C4-2B (cell line): ENCODE data around the gene SARNP.

Source experiments
- ZFX ChIP-seq: fragments of 450-650 bp; IDR thresholded peaks from 2 replicates; pipeline ENCODE4 v1.6.1; 2017
- TF ChIP-seq, protein P1 (sequence below): fragments of 450-650 bp; conservative IDR thresholded peaks from 2 replicates; pipeline ENCODE4 v1.5.1; 2017; ENCODE audit warnings: mild to moderate bottlenecking

DNA sequence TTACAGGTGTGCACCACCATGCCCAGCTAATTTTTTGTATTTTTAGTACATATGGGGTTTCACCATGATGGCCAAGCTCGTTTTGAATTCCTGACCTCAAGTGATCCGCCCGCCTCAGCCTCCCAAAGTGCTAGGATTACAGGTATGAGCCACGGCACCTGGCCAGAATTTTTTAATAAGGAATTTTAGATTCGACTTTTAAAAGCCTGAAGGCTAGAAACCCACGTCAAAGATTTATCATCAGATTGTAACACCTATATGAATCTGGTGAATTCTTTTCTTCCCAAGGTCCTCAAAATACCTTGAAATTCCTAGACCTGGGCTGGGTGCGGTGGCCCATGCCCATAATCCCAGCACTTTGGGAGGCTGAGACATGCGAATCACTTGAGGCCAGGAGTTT, 43.9 kb upstream of the SARNP start:
- TF ChIP-seq, protein P1, sequence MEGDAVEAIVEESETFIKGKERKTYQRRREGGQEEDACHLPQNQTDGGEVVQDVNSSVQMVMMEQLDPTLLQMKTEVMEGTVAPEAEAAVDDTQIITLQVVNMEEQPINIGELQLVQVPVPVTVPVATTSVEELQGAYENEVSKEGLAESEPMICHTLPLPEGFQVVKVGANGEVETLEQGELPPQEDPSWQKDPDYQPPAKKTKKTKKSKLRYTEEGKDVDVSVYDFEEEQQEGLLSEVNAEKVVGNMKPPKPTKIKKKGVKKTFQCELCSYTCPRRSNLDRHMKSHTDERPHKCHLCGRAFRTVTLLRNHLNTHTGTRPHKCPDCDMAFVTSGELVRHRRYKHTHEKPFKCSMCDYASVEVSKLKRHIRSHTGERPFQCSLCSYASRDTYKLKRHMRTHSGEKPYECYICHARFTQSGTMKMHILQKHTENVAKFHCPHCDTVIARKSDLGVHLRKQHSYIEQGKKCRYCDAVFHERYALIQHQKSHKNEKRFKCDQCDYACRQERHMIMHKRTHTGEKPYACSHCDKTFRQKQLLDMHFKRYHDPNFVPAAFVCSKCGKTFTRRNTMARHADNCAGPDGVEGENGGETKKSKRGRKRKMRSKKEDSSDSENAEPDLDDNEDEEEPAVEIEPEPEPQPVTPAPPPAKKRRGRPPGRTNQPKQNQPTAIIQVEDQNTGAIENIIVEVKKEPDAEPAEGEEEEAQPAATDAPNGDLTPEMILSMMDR: no peak
- TF ChIP-seq ZFX: no peak
